Central memory CD4-positive, alpha-beta T cell (primary cell): Measurements from ENCODE around the gene PDX1.

Experiments used
- DNase-seq: peaks from one replicate; pipeline ENCODE4 v3.0.0; 2022

The PDX1 gene

DNA sequence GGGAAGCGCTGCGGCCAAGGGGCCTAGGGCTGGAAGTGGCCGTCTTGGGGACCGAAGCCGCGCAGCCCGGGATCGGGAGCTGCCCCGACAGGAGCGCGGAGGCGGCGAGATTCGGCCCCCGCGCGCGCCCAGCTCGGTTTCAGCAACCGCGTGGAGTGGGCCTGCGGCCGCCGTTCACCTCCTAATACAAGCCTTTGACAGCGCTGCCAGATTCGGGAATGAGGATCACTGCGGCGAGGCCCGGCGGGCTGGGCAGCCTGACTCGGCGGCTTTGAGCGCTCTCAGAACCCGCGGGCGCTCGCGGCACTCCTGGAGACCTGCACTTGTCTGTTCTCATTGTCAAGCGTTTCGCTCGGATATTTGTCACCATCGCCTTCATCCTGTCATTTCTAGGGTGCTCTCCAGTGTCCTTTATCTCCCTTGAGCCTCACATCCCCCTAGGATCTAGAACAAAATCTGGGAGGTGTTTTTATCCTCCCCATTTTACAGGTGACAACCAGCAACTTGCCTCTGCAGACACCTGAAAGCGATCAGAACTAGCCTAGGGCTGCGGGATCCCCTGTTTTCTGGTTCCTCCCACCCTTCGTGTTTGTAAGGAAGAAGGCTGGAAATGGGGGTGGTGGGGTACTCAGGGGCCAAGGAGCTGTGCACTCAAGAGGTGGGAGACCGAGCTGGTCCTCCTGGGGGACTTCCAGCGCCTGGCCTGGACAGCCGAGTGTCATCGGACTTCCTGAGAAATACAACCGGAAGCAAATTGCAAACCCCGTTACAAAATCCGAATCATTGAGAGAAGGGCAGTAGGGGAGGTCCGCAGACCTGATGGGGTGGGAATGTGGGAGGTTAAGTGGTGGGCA is 50.8 kb downstream of the PDX1 start:
- DNase-seq, result no peak

DNA sequence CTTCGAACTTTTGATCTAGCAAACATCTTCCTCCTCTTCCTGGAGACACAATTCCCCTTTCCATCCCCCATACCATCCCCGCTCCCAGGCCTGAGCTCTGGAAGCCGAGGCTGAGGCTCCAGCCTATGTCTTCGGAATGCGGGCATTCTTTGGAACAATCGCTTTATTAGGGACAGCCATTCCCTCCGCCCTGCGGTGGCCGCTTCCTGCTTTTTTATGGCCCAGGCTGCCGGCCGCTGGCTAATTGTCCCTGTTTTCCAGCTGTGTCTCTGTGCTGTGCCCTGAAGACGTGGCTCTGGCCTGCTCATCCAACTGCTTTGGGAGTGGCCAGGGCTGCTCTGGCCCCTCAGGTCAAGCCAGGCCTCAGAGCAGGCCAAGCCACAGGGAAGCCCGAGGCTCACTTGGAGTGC is 51.4 kb downstream of the PDX1 start:
- no peak for DNase-seq

DNA sequence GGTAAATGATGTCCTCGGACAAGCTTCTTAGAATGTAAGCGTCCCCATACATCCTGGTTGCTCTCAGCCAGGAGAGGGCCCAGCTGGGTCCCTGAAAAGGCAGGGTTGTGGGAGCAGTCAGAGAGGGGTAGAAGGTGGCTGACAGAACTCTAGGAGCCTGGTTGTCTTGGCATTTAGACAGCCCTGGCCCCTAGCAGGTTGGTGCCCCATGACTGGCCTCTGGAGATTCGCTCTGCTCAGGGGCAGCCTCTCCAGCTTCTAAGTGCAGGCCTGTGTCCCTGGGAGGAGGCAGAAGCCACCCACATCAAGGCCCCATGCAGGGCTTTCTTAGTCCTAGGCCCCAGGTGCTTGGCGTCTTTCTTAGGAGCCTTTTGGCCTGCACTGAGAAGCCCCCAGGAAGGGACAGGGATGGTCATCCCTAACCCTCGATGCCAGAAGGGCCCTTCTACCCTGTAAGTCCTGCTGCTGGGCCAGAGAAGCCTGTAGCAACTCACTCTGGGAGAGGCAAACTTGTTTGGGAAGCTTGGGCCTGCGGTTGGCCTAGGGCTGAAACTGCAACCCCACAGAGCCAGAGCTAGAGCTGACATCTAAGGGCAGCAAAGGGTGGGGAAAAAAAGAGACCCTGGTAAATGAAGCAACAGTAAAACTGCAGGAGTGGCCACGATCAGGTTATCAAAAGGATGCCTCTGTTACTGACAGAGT is 52.1 kb downstream of the PDX1 start:
- no peak for DNase-seq

DNA sequence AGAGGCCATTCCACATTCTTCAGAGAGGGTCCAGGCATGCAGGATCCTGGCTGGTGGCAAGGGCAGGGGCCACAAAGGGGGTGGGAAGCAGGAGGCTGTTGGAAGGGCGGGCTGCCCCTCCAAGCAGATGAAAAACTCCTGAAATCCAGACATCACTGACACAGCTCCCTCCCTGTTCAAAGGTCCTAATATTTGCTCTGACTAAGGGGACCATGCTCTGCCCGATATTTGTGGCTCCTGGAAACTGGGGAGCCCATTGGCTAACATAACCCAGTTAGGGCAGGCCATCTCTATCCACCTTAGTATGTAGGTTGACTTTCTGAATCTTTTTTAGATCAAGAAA is 52.6 kb downstream of the PDX1 start:
- no peak for DNase-seq

DNA sequence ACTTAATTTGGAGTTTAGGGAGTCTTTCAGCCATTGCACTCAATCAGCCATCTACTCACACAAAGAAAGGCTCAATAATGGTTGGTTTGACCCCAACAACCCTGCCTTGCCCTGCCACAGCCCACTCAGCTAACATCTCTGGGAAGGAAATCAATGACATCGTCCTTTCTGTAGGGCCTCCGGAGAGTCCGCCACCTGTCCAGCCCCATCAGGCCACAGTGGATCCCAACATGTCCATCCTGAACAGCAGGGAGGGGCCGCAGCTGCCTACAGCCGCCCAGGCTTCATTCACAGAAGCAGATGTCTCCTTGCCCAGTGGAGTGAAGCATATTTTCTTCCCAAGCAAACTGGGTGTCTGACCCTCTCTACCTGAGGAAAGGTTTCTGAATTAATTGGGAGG is 53.5 kb downstream of the PDX1 start:
- no peak for DNase-seq

DNA sequence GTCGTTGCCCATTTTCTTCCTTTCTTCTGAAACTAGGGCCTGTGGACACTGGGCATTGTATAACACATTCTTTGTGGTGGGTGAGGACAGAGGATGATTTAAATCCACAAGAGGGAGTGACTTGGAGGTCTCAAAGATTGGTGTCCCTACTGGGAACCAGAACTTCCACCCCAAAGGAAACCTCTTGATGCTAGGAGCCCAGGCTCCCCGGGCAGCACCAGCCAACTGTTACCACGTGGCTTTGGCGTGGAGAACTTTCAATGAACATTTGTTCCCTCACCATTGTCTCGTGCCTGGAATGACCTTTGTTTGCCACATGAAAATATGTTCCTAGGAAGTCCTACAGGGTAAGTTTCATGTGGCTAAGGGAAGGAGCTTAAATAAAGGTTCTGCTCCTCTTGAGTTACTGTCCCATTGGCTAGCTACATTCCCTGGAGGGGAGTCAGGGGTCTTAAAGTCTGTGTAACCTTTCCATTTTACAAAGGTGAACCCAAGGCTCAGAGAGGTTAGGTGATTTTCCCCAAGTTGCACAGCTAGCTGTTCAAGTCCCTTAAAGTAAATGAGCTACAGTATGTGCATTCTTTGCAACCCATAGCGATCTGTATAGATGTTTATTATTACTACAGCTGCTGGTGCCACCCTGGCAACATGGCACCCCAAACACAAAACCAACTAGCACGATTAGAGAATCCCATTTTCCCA is 54.3 kb downstream of the PDX1 start:
- no peak for DNase-seq
